CD14-positive monocyte (primary cell): ENCODE data around the gene ACSM5. TPM values are rescaled to one million over a fixed set of nuclear protein-coding genes. Genes with fewer than 3 reads are reported as not detected.

ENCODE experiments used
- DNase-seq, 3 donors: peaks; one replicate each; pipeline ENCODE4 v3.0.0-alpha.2; 2011 to 2022
- H2AFZ ChIP-seq: 2 replicates; pipeline ENCODE4 v1.6.0; 2012; ENCODE audit warnings: mild to moderate bottlenecking, low read depth, low read length, inconsistent platforms; ENCODE audit not compliant: insufficient read depth, poor library complexity, severe bottlenecking
- H3K27ac ChIP-seq, 2 donors: 1 replicate in 1 of 2; 2 replicates in 1 of 2; pipeline ENCODE4 v1.5.1; 2012 to 2013; ENCODE audit warnings: low read length in 2 of 2, control low read depth in 1 of 2, inconsistent platforms in 1 of 2, low read depth in 1 of 2, mild to moderate bottlenecking in 1 of 2
- H3K27me3 ChIP-seq, 2 donors: one replicate each; pipeline versions ENCODE4 v1.6.0 to v1.6.1; 2011 to 2013; ENCODE audit warnings: low read length in 2 of 2; ENCODE audit not compliant: control insufficient read depth in 2 of 2, insufficient read depth in 2 of 2
- H3K36me3 ChIP-seq, 2 donors: replicated peaks in 1 of 2; 1 replicate in 1 of 2; 2 replicates in 1 of 2; pipeline versions ENCODE4 v1.5.1 to v1.6.1; 2012 to 2013; ENCODE audit warnings: low read length in 2 of 2, control low read depth in 1 of 2, inconsistent platforms in 1 of 2, mild to moderate bottlenecking in 1 of 2; ENCODE audit not compliant: insufficient read depth in 2 of 2, control insufficient read depth in 1 of 2
- H3K4me1 ChIP-seq, 2 donors: 1 replicate in 1 of 2; 2 replicates in 1 of 2; pipeline versions ENCODE4 v1.5.1 to v1.6.1; 2012 to 2013; ENCODE audit warnings: low read length in 2 of 2, control low read depth in 1 of 2, inconsistent platforms in 1 of 2, mild to moderate bottlenecking in 1 of 2, moderate library complexity in 1 of 2; ENCODE audit not compliant: insufficient read depth in 2 of 2, control insufficient read depth in 1 of 2
- H3K4me2 ChIP-seq: replicated peaks from 2 replicates; pipeline ENCODE3; 2012; ENCODE audit warnings: low read length, moderate library complexity, mild to moderate bottlenecking; ENCODE audit not compliant: poor library complexity, severe bottlenecking; ENCODE audit errors: extremely low read depth
- H3K4me3 ChIP-seq, 3 experiments: fragments of 200-600 bp in 1 of 3; sonication (generic) in 1 of 3; replicated peaks in 1 of 3; 1 replicate in 2 of 3; 2 replicates in 1 of 3; pipeline ENCODE4 v1.5.1; 2011 to 2013; ENCODE audit warnings: low read length in 3 of 3, mild to moderate bottlenecking in 3 of 3, control low read depth in 2 of 3, low read depth in 2 of 3, inconsistent platforms in 1 of 3, moderate library complexity in 1 of 3
- H3K79me2 ChIP-seq: 2 replicates; pipeline ENCODE4 v1.6.0; 2012; ENCODE audit warnings: mild to moderate bottlenecking, control low read depth, inconsistent platforms, low read length, moderate library complexity; ENCODE audit not compliant: insufficient read depth
- H3K9ac ChIP-seq: 2 replicates; pipeline ENCODE4 v1.6.0; 2017; ENCODE audit warnings: low read length, mild to moderate bottlenecking; ENCODE audit not compliant: insufficient read depth, poor library complexity, severe bottlenecking
- H3K9me3 ChIP-seq, 2 donors: replicated peaks in 1 of 2; 1 replicate in 1 of 2; 2 replicates in 1 of 2; pipeline versions ENCODE4 v1.5.1 to v1.6.1; 2012 to 2013; ENCODE audit warnings: low read length in 2 of 2, control low read depth in 1 of 2; ENCODE audit not compliant: control insufficient read depth in 1 of 2, insufficient read depth in 1 of 2
- H4K20me1 ChIP-seq: 2 replicates; pipeline ENCODE4 v1.6.0; 2012; ENCODE audit warnings: mild to moderate bottlenecking, low read length, control low read depth, moderate library complexity; ENCODE audit not compliant: insufficient read depth
- H3K27ac Mint-ChIP-seq, 7 donors: one replicate each; pipeline ENCODE4 v1.8.0; 2020; ENCODE audit warnings: mild to moderate bottlenecking in 7 of 7, mixed read lengths in 7 of 7, moderate library complexity in 6 of 7, inconsistent platforms in 2 of 7
- H3K27me3 Mint-ChIP-seq, 3 donors: one replicate each; pipeline ENCODE4 v1.8.0; 2021 to 2022; ENCODE audit warnings: low read depth in 3 of 3, mild to moderate bottlenecking in 3 of 3, mixed read lengths in 3 of 3, moderate library complexity in 3 of 3, inconsistent platforms in 1 of 3
- H3K36me3 Mint-ChIP-seq, 2 donors: one replicate each; pipeline ENCODE4 v1.8.0; 2020; ENCODE audit warnings: mixed read lengths in 2 of 2, inconsistent platforms in 1 of 2, mild to moderate bottlenecking in 1 of 2
- H3K4me1 Mint-ChIP-seq: one replicate; pipeline ENCODE4 v1.8.0; 2020; ENCODE audit warnings: mild to moderate bottlenecking, mixed read lengths
- H3K4me3 Mint-ChIP-seq, 2 donors: one replicate each; pipeline ENCODE4 v1.8.0; 2020; ENCODE audit warnings: mild to moderate bottlenecking in 2 of 2, mixed read lengths in 2 of 2, moderate library complexity in 1 of 2
- H3K9me3 Mint-ChIP-seq, 7 donors: one replicate each; pipeline ENCODE4 v1.8.0; 2020 to 2022; ENCODE audit warnings: mixed read lengths in 7 of 7, mild to moderate bottlenecking in 6 of 7, moderate library complexity in 6 of 7, inconsistent platforms in 2 of 7
- CTCF ChIP-seq: fragments of 200-600 bp; IDR thresholded peaks from one replicate; pipeline ENCODE4 v1.8.0; 2022; ENCODE audit warnings: antibody characterized with exemption, mild to moderate bottlenecking
- whole genome bisulfite sequencing: methylation state at CpG from one replicate; pipeline ENCODE4 v1.1.5; 2013; ENCODE audit warnings: missing lambda C conversion rate; ENCODE audit not compliant: insufficient coverage; 5-methylcytosine and 5-hydroxymethylcytosine counted together
- intact Hi-C, 2 donors: fragments of 100-400 bp; cut with micrococcal nuclease; formaldehyde crosslinking; loops; one replicate each; pipeline versions ENCODE4 v1.15.0 to v1.15.1; 2023
- polyA plus RNA-seq, 3 donors: library from polyadenylated mRNA; depleted of rRNA in 1 of 3; unstranded in 2 of 3; stranded (reverse) in 1 of 3; fragments of 300-500 nt in 2 of 3; fragments of >200 nt in 1 of 3; fragmentation: Illumina TruSeq in 2 of 3; gene quantifications; 1 replicate in 2 of 3; 2 replicates in 1 of 3; pipeline ENCODE4 v1.2.3, GENCODE V29; 2012 to 2021

ACSM5 gene
- polyA plus RNA-seq, 3 donors = 0.05 to 0.33 (median 0.24) TPM

- H3K36me3 ChIP-seq = no peaks in the 10 kb centered on the region
- no peaks in the 10 kb centered on the region for H4K20me1 ChIP-seq
- H3K79me2 ChIP-seq = no peaks in the 10 kb centered on the region
- H3K27me3 ChIP-seq = no peaks in the 10 kb centered on the region
- H3K9ac ChIP-seq = no peak overlapping the region
- H3K27ac ChIP-seq = no peak overlapping the region
- H3K4me1 ChIP-seq = no peaks in the 10 kb centered on the region
- Mint-ChIP-seq H3K4me3 (no peak overlapping the region), H3K9me3 (no peaks in the 10 kb centered on the region), H3K4me1 (no peaks in the 10 kb centered on the region), H3K36me3 (no peaks in the 10 kb centered on the region), H3K27me3 (peaks cover 0 to 5% (median 3%) of the 10 kb centered on the region in 3 donors), H3K27ac (no peak overlapping the region)
- no peak overlapping the region for H2AFZ ChIP-seq
- H3K4me3 ChIP-seq = no peak overlapping the region
- no peaks in the 10 kb centered on the region for H3K9me3 ChIP-seq
- intact Hi-C loops = no loop called here
- no peak for DNase-seq
- no peak for TF ChIP-seq CTCF
- WGBS = no CpG with 5 or more reads among the region's 7 CpGs
- H3K4me2 ChIP-seq = no peak overlapping the region
Measured at GRCh38 chr16:20396846-20397467, 12.4 kb upstream of the ACSM5 start.

GRCh38 chr16:20397468-20398074, 11.8 kb upstream of the ACSM5 start:
- no peak overlapping the region for H3K4me3 Mint-ChIP-seq
- Histone ChIP-seq H3K79me2 (no peaks in the 10 kb centered on the region), H3K27me3 (no peaks in the 10 kb centered on the region), H3K36me3 (no peaks in the 10 kb centered on the region), H4K20me1 (no peaks in the 10 kb centered on the region), H2AFZ (no peak overlapping the region), H3K4me1 (no peaks in the 10 kb centered on the region), H3K27ac (no peak overlapping the region), H3K4me3 (no peak overlapping the region), H3K9me3 (no peaks in the 10 kb centered on the region), H3K9ac (no peak overlapping the region), H3K4me2 (no peak overlapping the region)
- H3K4me1 Mint-ChIP-seq = no peaks in the 10 kb centered on the region
- H3K9me3 Mint-ChIP-seq = no peaks in the 10 kb centered on the region
- intact Hi-C loops = no loop called here
- H3K27me3 Mint-ChIP-seq = peaks cover 0 to 5% (median 3%) of the 10 kb centered on the region in 3 donors
- no peak for DNase-seq
- no peaks in the 10 kb centered on the region for H3K36me3 Mint-ChIP-seq
- TF ChIP-seq CTCF = no peak
- WGBS = 74% methylated on average over 6 of the region's 7 CpGs
- no peak overlapping the region for H3K27ac Mint-ChIP-seq
